ENCODE measurements around the gene ZDHHC14. TPM values are rescaled to one million over a fixed set of nuclear protein-coding genes. Genes with fewer than 3 reads are reported as not detected.
"Not testable (repeated sequence)": the region's sequence is repeated elsewhere in the genome, so short reads cannot be mapped to it uniquely, and the experiment has no call there.

The ZDHHC14 gene
- polyA plus RNA-seq, 2 of the 4 experiments (the other 2 are of a cell fraction), result 2.2 to 2.8 TPM

DNA sequence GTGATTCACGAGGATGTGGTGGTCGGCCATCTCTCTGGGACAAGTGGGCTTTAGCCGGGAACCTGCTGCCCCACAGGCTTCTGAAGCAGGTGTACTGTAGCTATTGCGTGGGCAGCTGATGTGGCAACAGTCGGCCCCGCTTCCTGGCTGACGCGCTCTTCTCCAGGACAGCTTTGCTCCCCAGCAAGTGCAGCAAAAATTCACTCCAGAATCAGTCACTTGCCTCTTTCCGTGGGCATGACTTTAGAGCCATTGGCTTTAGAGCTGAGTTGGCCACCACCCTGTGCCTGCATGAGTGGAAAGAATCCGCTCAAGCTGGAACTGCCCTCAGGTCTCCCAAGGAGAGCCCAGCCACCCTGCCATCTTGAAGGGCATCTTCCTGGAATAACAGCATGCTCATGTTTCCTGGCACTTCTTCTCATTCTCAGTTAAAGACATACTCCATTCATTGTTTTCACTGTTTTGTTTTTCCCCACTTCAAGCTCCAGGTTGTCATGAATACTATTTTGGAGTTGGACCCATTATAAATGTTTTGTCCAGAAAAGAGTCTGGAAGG, 178.3 kb downstream of the ZDHHC14 start:
- WGBS (ENCODE audit: missing lambda C conversion rate), result 75% methylated on average over 9 of the region's 10 CpGs

DNA sequence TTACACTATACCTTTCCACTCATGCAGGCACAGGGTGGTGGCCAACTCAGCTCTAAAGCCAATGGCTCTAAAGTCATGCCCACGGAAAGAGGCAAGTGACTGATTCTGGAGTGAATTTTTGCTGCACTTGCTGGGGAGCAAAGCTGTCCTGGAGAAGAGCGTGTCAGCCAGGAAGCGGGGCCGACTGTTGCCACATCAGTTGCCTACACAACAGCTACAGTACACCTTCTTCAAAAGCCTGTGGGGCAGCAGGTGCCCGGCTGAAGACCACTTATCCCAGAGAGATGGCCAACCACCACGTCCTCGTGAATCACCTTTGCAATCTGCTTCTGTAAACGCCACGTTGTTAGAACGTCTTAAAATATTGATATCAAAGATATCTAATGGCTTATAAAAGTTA, 179.1 kb downstream of the ZDHHC14 start:
- H3K9me3 ChIP-seq; H3K4me2 ChIP-seq; FAIRE-seq; DNase-seq (ENCODE audit: low read depth in 1 of 2, low spot score in 1 of 2); H3K4me3 ChIP-seq; POLR2A ChIA-PET; H3K27ac ChIP-seq; H3K4me1 ChIP-seq; ATAC-seq: not testable (repeated sequence)
- WGBS (ENCODE audit: missing lambda C conversion rate), result 89% methylated on average over 10 of the region's 10 CpGs
- CTCF ChIA-PET, result interaction anchor here (0.6 kb wide), 1 partner anchor 51 kb away, joined by 3 read pairs; no protein-coding TSS in a partner anchor

More for the DNA sequence above, 178.3 kb downstream of the ZDHHC14 start:
- no peak for DNase-seq (ENCODE audit: low read depth in 1 of 2, low spot score in 1 of 2)
- Histone ChIP-seq H3K4me1 (no peaks in the 10 kb centered on the region), H3K27ac (no peak overlapping the region), H3K4me3 (no peak overlapping the region), H3K4me2 (no peak overlapping the region), H3K9me3 (no peaks in the 10 kb centered on the region)
- no peak for FAIRE-seq
- CTCF ChIA-PET, result interaction anchor here (0.6 to 1.7 kb wide), 2 partner anchors 38 to 52 kb away, joined by 3 to 5 read pairs; no protein-coding TSS in a partner anchor
- POLR2A ChIA-PET, result no interaction called here
- no peak for ATAC-seq
- TF ChIP-seq RARB (CRISPR knock-in tag; IDR thresholded peaks at IDR 0.05) (no peak), EHF (CRISPR knock-in tag; IDR thresholded peaks at IDR 0.05) (no peak), ZFP36 (IDR thresholded peaks at IDR 0.05; ENCODE audit: borderline replicate concordance, partially characterized antibody) (no peak), GATA3 (IDR thresholded peaks at IDR 0.05; ENCODE audit: borderline replicate concordance) (no peak)
- TF ChIP-seq, protein P1, sequence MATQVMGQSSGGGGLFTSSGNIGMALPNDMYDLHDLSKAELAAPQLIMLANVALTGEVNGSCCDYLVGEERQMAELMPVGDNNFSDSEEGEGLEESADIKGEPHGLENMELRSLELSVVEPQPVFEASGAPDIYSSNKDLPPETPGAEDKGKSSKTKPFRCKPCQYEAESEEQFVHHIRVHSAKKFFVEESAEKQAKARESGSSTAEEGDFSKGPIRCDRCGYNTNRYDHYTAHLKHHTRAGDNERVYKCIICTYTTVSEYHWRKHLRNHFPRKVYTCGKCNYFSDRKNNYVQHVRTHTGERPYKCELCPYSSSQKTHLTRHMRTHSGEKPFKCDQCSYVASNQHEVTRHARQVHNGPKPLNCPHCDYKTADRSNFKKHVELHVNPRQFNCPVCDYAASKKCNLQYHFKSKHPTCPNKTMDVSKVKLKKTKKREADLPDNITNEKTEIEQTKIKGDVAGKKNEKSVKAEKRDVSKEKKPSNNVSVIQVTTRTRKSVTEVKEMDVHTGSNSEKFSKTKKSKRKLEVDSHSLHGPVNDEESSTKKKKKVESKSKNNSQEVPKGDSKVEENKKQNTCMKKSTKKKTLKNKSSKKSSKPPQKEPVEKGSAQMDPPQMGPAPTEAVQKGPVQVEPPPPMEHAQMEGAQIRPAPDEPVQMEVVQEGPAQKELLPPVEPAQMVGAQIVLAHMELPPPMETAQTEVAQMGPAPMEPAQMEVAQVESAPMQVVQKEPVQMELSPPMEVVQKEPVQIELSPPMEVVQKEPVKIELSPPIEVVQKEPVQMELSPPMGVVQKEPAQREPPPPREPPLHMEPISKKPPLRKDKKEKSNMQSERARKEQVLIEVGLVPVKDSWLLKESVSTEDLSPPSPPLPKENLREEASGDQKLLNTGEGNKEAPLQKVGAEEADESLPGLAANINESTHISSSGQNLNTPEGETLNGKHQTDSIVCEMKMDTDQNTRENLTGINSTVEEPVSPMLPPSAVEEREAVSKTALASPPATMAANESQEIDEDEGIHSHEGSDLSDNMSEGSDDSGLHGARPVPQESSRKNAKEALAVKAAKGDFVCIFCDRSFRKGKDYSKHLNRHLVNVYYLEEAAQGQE (IDR thresholded peaks at IDR 0.05), result no peak
- TF ChIP-seq, protein P2, sequence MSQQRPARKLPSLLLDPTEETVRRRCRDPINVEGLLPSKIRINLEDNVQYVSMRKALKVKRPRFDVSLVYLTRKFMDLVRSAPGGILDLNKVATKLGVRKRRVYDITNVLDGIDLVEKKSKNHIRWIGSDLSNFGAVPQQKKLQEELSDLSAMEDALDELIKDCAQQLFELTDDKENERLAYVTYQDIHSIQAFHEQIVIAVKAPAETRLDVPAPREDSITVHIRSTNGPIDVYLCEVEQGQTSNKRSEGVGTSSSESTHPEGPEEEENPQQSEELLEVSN (IDR thresholded peaks at IDR 0.05; ENCODE audit: borderline replicate concordance, low read depth), result no peak

DNA sequence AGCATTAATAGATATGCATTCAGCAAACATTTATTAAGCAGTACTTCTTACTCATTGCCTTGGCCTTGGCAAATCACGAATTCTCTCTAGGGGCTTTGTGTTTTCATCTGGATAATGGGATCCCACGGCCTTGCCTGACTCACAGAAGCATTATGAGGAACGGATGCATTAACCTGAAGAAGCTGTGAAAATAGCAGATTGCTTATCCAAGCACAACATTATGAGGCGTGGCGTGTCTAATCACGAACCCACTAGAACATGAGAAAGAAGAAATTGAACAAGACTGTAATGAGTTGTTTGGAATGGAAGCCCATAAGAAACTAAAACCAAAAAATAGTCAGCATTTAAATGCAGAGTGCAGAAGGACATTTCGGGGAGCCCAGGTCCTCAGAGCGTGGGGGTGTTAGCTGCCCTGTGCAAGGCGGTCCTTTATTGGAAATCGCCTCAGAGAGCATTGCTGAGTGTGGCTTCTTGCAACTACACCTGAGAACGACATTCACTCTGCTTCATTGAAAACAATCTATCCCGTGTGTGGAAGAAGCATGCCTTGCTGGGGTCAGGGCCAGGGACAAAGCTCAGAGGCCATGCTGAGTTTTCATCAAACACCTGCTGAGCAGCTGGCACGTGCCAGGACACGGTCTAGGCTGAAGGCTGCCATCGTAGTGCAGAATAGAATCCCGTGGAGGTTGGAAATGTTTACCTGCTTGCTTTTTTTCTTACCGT, 179.9 kb downstream of the ZDHHC14 start:
- H3K9me3 ChIP-seq, result no peaks in the 10 kb centered on the region
- no peak overlapping the region for H3K4me3 ChIP-seq
- no peak for ATAC-seq
- 78% methylated on average over 16 of the region's 17 CpGs for WGBS (ENCODE audit: missing lambda C conversion rate)
- CTCF ChIA-PET, result no interaction called here
- FAIRE-seq, result no peak
- H3K27ac ChIP-seq, result no peak overlapping the region
- DNase-seq (ENCODE audit: low read depth in 1 of 2, low spot score in 1 of 2), result no peak
- no peaks in the 10 kb centered on the region for H3K4me1 ChIP-seq
- no peak overlapping the region for H3K4me2 ChIP-seq
- POLR2A ChIA-PET, result no interaction called here
- TF ChIP-seq, protein P1 (IDR thresholded peaks at IDR 0.05), result no peak
- TF ChIP-seq, protein P3, sequence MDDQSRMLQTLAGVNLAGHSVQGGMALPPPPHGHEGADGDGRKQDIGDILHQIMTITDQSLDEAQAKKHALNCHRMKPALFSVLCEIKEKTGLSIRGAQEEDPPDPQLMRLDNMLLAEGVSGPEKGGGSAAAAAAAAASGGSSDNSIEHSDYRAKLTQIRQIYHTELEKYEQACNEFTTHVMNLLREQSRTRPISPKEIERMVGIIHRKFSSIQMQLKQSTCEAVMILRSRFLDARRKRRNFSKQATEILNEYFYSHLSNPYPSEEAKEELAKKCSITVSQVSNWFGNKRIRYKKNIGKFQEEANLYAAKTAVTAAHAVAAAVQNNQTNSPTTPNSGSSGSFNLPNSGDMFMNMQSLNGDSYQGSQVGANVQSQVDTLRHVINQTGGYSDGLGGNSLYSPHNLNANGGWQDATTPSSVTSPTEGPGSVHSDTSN (IDR thresholded peaks at IDR 0.05), result no peak
- TF ChIP-seq CBX2 (IDR thresholded peaks at IDR 0.05; ENCODE audit: borderline replicate concordance, low read depth) (no peak), CEBPB (IDR thresholded peaks at IDR 0.05) (no peak), RNF2 (IDR thresholded peaks at IDR 0.05; ENCODE audit: borderline replicate concordance, low read depth) (no peak), MAZ (IDR thresholded peaks at IDR 0.05; ENCODE audit: borderline replicate concordance, low read depth, low read length) (no peak), ESRRA (IDR thresholded peaks at IDR 0.05; ENCODE audit: borderline replicate concordance, low read length) (no peak), GATA3 (IDR thresholded peaks at IDR 0.05; ENCODE audit: borderline replicate concordance) (no peak), RCOR1 (IDR thresholded peaks at IDR 0.05; ENCODE audit: low read depth, low read length) (no peak), JUN (IDR thresholded peaks at IDR 0.05) (no peak), EHMT2 (IDR thresholded peaks at IDR 0.05; ENCODE audit: low read depth) (no peak), MYC (IDR thresholded peaks at IDR 0.05; ENCODE audit: borderline replicate concordance, low read length) (no peak)
- TF ChIP-seq, protein P4, sequence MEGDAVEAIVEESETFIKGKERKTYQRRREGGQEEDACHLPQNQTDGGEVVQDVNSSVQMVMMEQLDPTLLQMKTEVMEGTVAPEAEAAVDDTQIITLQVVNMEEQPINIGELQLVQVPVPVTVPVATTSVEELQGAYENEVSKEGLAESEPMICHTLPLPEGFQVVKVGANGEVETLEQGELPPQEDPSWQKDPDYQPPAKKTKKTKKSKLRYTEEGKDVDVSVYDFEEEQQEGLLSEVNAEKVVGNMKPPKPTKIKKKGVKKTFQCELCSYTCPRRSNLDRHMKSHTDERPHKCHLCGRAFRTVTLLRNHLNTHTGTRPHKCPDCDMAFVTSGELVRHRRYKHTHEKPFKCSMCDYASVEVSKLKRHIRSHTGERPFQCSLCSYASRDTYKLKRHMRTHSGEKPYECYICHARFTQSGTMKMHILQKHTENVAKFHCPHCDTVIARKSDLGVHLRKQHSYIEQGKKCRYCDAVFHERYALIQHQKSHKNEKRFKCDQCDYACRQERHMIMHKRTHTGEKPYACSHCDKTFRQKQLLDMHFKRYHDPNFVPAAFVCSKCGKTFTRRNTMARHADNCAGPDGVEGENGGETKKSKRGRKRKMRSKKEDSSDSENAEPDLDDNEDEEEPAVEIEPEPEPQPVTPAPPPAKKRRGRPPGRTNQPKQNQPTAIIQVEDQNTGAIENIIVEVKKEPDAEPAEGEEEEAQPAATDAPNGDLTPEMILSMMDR (IDR thresholded peaks at IDR 0.05), result no peak
- TF ChIP-seq, protein P5, sequence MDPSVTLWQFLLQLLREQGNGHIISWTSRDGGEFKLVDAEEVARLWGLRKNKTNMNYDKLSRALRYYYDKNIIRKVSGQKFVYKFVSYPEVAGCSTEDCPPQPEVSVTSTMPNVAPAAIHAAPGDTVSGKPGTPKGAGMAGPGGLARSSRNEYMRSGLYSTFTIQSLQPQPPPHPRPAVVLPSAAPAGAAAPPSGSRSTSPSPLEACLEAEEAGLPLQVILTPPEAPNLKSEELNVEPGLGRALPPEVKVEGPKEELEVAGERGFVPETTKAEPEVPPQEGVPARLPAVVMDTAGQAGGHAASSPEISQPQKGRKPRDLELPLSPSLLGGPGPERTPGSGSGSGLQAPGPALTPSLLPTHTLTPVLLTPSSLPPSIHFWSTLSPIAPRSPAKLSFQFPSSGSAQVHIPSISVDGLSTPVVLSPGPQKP (IDR thresholded peaks at IDR 0.05; ENCODE audit: low read depth, low read length), result no peak

Data from A549 (cell line).